HepG2 (cell line): ENCODE measurements around the gene ABTB2.

Experiments
- CTCF ChIP-seq: sonication (generic); formaldehyde crosslinking; IDR thresholded peaks from 2 replicates; pipeline ENCODE4 v1.5.0; 2020; ENCODE audit warnings: mild to moderate bottlenecking, missing genetic modification reagents, moderate library complexity
- PAF1 ChIP-seq: IDR thresholded peaks from 2 replicates; pipeline ENCODE4 v1.6.1; 2016; ENCODE audit warnings: missing genetic modification reagents, missing compliant biosample characterization
- YY1 ChIP-seq: IDR thresholded peaks from 2 replicates; pipeline ENCODE4 v1.6.1; 2011; ENCODE audit warnings: low read length, low read depth, moderate library complexity, mild to moderate bottlenecking; ENCODE audit not compliant: insufficient read depth, insufficient replicate concordance
- ZNF512 ChIP-seq: sonication (generic); formaldehyde crosslinking; IDR thresholded peaks from 2 replicates; pipeline ENCODE4 v1.4.0; 2020; ENCODE audit warnings: mild to moderate bottlenecking, missing genetic modification reagents

GRCh38 chr11:34225091-34225490 lies 132.7 kb downstream of the ABTB2 start:
- TF ChIP-seq YY1, result no peak
- no peak for TF ChIP-seq PAF1 (CRISPR knock-in tag)
- no peak for TF ChIP-seq CTCF (CRISPR knock-in tag)
- no peak for TF ChIP-seq ZNF512 (CRISPR knock-in tag)
